Ishikawa (cell line): ENCODE data around the gene HELZ.

ENCODE experiments used
- CEBPB ChIP-seq: IDR thresholded peaks from 2 replicates; pipeline ENCODE4 v1.6.1; 2012
- CREB1 ChIP-seq: IDR thresholded peaks from 2 replicates; pipeline ENCODE4 v1.6.1; 2012; ENCODE audit warnings: low read depth
- EGR1 ChIP-seq: IDR thresholded peaks from 2 replicates; pipeline ENCODE4 v1.6.1; 2012
- EP300 ChIP-seq: IDR thresholded peaks from 2 replicates; pipeline ENCODE4 v1.6.1; 2012; ENCODE audit warnings: borderline replicate concordance
- MAX ChIP-seq: IDR thresholded peaks from 2 replicates; pipeline ENCODE4 v1.6.1; 2012
- NFIC ChIP-seq: IDR thresholded peaks from 2 replicates; pipeline ENCODE4 v1.6.1; 2012
- RAD21 ChIP-seq: IDR thresholded peaks from 2 replicates; pipeline ENCODE4 v1.6.1; 2012; ENCODE audit warnings: low read depth
- REST ChIP-seq: IDR thresholded peaks from 2 replicates; pipeline ENCODE4 v1.6.1; 2012; ENCODE audit warnings: low read depth, mild to moderate bottlenecking
- TAF1 ChIP-seq: IDR thresholded peaks from 2 replicates; pipeline ENCODE4 v1.6.1; 2012; ENCODE audit warnings: low read depth, mild to moderate bottlenecking
- TCF12 ChIP-seq: IDR thresholded peaks from 2 replicates; pipeline ENCODE4 v1.6.1; 2012; ENCODE audit warnings: low read depth
- TEAD4 ChIP-seq: IDR thresholded peaks from 2 replicates; pipeline ENCODE4 v1.6.1; 2012
- YY1 ChIP-seq: IDR thresholded peaks from 2 replicates; pipeline ENCODE4 v1.6.1; 2012; ENCODE audit warnings: low read depth
- TF ChIP-seq, protein P1 (sequence below): IDR thresholded peaks from 2 replicates; pipeline ENCODE4 v1.6.1; 2012

DNA sequence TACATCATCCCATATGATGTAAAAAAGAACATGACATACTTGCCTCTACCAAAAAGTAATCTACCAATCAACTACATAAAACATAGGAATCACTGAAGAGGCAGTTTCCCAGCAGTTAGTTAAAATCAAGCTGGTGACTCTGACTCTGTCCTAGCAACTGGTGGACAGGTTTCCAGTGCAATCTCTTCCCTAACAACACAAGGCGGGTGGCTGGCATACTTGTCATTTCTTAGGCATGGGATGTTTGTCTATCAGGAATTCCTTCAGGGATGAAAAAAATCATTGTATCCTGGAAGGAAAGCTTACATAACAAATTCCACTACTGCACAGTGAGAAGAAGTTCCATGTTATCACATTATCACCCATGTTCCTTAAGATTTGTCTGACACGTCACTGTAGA, 50.9 kb downstream of the HELZ start:
- TF ChIP-seq NFIC (no peak), MAX (no peak), EP300 (no peak), CREB1 (no peak), RAD21 (no peak), TEAD4 (no peak), CEBPB (no peak), REST (no peak), TAF1 (no peak), EGR1 (no peak), YY1 (no peak), TCF12 (no peak)
- TF ChIP-seq, protein P1, sequence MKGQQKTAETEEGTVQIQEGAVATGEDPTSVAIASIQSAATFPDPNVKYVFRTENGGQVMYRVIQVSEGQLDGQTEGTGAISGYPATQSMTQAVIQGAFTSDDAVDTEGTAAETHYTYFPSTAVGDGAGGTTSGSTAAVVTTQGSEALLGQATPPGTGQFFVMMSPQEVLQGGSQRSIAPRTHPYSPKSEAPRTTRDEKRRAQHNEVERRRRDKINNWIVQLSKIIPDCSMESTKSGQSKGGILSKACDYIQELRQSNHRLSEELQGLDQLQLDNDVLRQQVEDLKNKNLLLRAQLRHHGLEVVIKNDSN: no peak
